Progenitor cell of endocrine pancreas (in vitro differentiated cells): ENCODE data around the gene CACNA2D1. TPM values are rescaled to one million over a fixed set of nuclear protein-coding genes. Genes with fewer than 3 reads are reported as not detected.

Experiments used
- DNase-seq: peaks from one replicate; pipeline ENCODE4 v3.0.0; 2021; ENCODE audit warnings: low spot score; ENCODE audit not compliant: unreplicated experiment
- H3K27ac Mint-ChIP-seq: 2 replicates; pipeline ENCODE4 v1.8.0; 2021; ENCODE audit warnings: mild to moderate bottlenecking, moderate library complexity, mixed read lengths
- H3K27me3 Mint-ChIP-seq: 2 replicates; pipeline ENCODE4 v1.8.0; 2021; ENCODE audit warnings: mixed read lengths
- H3K36me3 Mint-ChIP-seq: 2 replicates; pipeline ENCODE4 v1.8.0; 2022; ENCODE audit warnings: mixed read lengths; ENCODE audit not compliant: insufficient read depth
- H3K4me1 Mint-ChIP-seq: 2 replicates; pipeline ENCODE4 v1.8.0; 2021; ENCODE audit warnings: low read depth, mixed read lengths
- H3K4me3 Mint-ChIP-seq: 2 replicates; pipeline ENCODE4 v1.8.0; 2021; ENCODE audit warnings: low read depth, mild to moderate bottlenecking, moderate library complexity, mixed read lengths
- H3K9me3 Mint-ChIP-seq: 2 replicates; pipeline ENCODE4 v1.8.0; 2021; ENCODE audit warnings: low read depth, mixed read lengths
- CTCF ChIP-seq: fragments of 200-600 bp; sonication (generic); IDR thresholded peaks from one replicate; pipeline ENCODE4 v1.5.0; 2021; ENCODE audit warnings: antibody characterized with exemption, mild to moderate bottlenecking; ENCODE audit not compliant: unreplicated experiment
- total RNA-seq: library from RNA; stranded (reverse); gene quantifications from 2 replicates; pipeline ENCODE4 v1.2.1, GENCODE V29; 2021

Gene CACNA2D1
- total RNA-seq, 1 donor from 2014 or later: 25.1 TPM

- no peak overlapping the region for H3K4me3 Mint-ChIP-seq
- H3K9me3 Mint-ChIP-seq: no peaks in the 10 kb centered on the region
- H3K4me1 Mint-ChIP-seq: peaks cover 2% of the 10 kb centered on the region
- DNase-seq: no peak
- H3K27ac Mint-ChIP-seq: no peak overlapping the region
- TF ChIP-seq CTCF: no peak
- no peaks in the 10 kb centered on the region for H3K27me3 Mint-ChIP-seq
- H3K36me3 Mint-ChIP-seq: no peaks in the 10 kb centered on the region
Measured at GRCh38 chr7:82175319-82175718, 268.3 kb downstream of the CACNA2D1 start.

DNA sequence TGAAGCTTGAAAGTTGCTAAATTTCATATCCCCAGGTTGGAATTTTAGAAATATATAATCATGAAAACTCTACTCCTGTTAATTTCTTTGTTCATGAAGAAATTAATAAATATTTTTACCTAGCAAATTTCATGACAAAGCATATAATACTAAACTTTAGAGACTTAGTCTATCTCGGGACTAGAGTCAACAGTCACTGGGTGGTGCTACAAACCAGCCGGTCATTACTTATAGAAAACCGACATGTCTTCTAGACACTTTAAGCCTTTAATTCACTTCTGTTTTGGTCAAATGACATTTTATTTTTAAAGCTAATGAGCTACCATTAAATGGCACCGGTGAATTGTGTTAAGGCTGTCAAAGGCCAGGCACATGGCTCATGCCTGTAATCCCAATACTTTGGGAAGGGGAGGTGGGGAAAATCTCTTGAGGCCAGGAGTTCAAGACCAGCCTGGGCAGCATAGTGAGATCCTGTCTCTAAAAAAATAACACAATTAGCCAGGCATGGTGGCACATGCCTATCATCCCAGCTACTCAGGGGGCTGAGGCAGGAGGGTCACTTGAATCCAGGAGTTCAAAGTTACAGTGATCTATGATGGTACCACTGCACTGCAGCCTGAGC is 270.1 kb downstream of the CACNA2D1 start:
- Mint-ChIP-seq H3K27ac (no peak overlapping the region), H3K36me3 (no peaks in the 10 kb centered on the region), H3K9me3 (no peaks in the 10 kb centered on the region), H3K4me3 (no peak overlapping the region), H3K4me1 (peaks cover 2% of the 10 kb centered on the region), H3K27me3 (no peaks in the 10 kb centered on the region)
- no peak for TF ChIP-seq CTCF
- DNase-seq: no peak

- no peak for DNase-seq
- Mint-ChIP-seq H3K4me1 (peaks cover 2% of the 10 kb centered on the region), H3K27me3 (no peaks in the 10 kb centered on the region), H3K36me3 (no peaks in the 10 kb centered on the region), H3K27ac (no peak overlapping the region), H3K4me3 (no peak overlapping the region), H3K9me3 (no peaks in the 10 kb centered on the region)
- TF ChIP-seq CTCF: no peak
Measured at GRCh38 chr7:82172881-82173280, 270.7 kb downstream of the CACNA2D1 start.

- no peak for DNase-seq
- TF ChIP-seq CTCF: no peak
- no peaks in the 10 kb centered on the region for H3K9me3 Mint-ChIP-seq
- no peaks in the 10 kb centered on the region for H3K27me3 Mint-ChIP-seq
- peaks cover 8% of the 10 kb centered on the region for H3K4me1 Mint-ChIP-seq
- no peak overlapping the region for H3K4me3 Mint-ChIP-seq
- H3K27ac Mint-ChIP-seq: no peak overlapping the region
- no peaks in the 10 kb centered on the region for H3K36me3 Mint-ChIP-seq
Measured at GRCh38 chr7:82172017-82172416, 271.6 kb downstream of the CACNA2D1 start.

DNA sequence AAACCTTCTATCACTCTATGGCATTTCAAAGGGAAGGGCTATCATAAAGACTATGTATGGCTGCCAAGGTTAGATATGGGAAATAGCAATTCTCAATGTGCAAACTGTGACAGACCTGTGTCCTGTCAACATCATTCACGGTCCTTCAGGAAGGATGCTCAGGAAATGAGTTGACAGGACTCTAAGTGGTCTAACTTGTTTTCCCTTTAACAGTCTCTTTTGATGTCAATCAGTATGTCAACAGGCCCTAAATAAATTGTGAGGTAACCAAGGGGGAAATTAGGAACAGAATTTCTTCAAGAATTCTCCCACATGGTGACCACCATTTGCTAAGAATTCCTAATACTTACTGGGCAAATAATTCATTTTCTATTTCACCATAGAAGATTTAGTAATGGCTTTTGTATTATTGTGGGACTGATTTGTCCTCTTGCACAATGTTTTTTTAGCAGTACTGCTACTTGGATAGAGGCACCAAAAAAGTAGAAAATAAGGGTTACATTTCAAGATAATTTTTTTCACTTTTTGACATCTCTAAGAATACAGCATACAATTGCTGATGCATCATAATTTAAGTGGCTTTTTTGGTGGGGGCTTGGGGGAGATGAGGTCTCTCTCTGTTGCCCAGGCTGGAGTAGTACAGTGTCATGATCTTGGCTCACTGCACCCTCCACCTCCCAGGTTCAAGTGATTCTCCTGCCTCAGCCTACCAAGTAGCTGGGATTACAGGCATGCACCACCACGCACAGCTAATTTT is 275.8 kb downstream of the CACNA2D1 start:
- DNase-seq: no peak
- H3K4me3 Mint-ChIP-seq: no peak overlapping the region
- no peaks in the 10 kb centered on the region for H3K27me3 Mint-ChIP-seq
- H3K9me3 Mint-ChIP-seq: no peaks in the 10 kb centered on the region
- TF ChIP-seq CTCF: no peak
- H3K27ac Mint-ChIP-seq: no peak overlapping the region
- H3K4me1 Mint-ChIP-seq: peaks cover 11% of the 10 kb centered on the region
- no peaks in the 10 kb centered on the region for H3K36me3 Mint-ChIP-seq
